Ovary (tissue), 9 donors: Measurements from ENCODE around the gene PDSS1. TPM values are rescaled to one million over a fixed set of nuclear protein-coding genes. Genes with fewer than 3 reads are reported as not detected.

Experiments used
- DNase-seq, 5 donors: peaks; one replicate each; pipeline ENCODE4 v3.0.0-alpha.2; 2019 to 2020
- H3K27ac ChIP-seq, 2 donors: fragments of 200-600 bp; one replicate each; pipeline versions ENCODE4 v1.5.1 to v1.8.0; 2019 to 2022
- H3K27me3 ChIP-seq: fragments of 200-600 bp; one replicate; pipeline ENCODE4 v1.8.0; 2022
- H3K36me3 ChIP-seq: fragments of 200-600 bp; sonication (generic); one replicate; pipeline ENCODE4 v1.5.1; 2019
- H3K4me1 ChIP-seq: one replicate; pipeline ENCODE4 v1.8.1; 2013; ENCODE audit warnings: mild to moderate bottlenecking, moderate library complexity; ENCODE audit not compliant: insufficient read depth
- H3K4me3 ChIP-seq: fragments of 200-600 bp; sonication (generic); one replicate; pipeline ENCODE4 v1.5.1; 2017
- H3K9me3 ChIP-seq, 2 donors: fragments of 200-600 bp in 1 of 2; sonication (generic) in 1 of 2; one replicate each; pipeline versions ENCODE4 v1.5.1 to v1.8.1; 2013 to 2019; ENCODE audit warnings: mild to moderate bottlenecking in 1 of 2, moderate library complexity in 1 of 2
- EP300 ChIP-seq: sonication (generic); formaldehyde crosslinking; IDR thresholded peaks from one replicate; pipeline ENCODE4 v1.6.1; 2017; ENCODE audit warnings: antibody characterized with exemption
- POLR2A ChIP-seq: fragments of 450-650 bp; IDR thresholded peaks from one replicate; pipeline ENCODE4 v1.6.1; 2017; ENCODE audit warnings: antibody characterized with exemption, mild to moderate bottlenecking, moderate library complexity
- WGBS, 3 donors: extraction: QIAGEN DNeasy Blood & Tissue Kit in 1 of 3; methylation state at CpG; one replicate each; pipeline versions ENCODE4 v1.1.5 to v1.1.7; 2013 to 2017; 5-methylcytosine and 5-hydroxymethylcytosine counted together
- intact Hi-C, 4 donors: fragments of 100-400 bp; cut with DNase I; formaldehyde crosslinking; loops; one replicate each; pipeline versions ENCODE4 v1.11.0 to v1.15.1; 2022 to 2023
- polyA plus RNA-seq, 2 donors: library from polyadenylated mRNA; stranded (reverse); fragments of 200-250 nt in 1 of 2; fragments of 350-450 nt in 1 of 2; fragmentation: Illumina TruSeq in 1 of 2; extraction: RNeasy Lipid Tissue Mini Kit (QIAGEN cat#74804) in 1 of 2; gene quantifications; one replicate each; pipeline ENCODE4 v1.2.3, GENCODE V29; 2013 to 2014
- small RNA-seq: library from RNA; depleted of rRNA; stranded (forward); fragments of <200 nt; gene quantifications from one replicate; pipeline ENCODE3, GENCODE V24; 2016
- total RNA-seq, 7 donors: library from RNA; depleted of rRNA in 2 of 7; stranded (reverse); fragments of >200 nt in 2 of 7; fragmentation: NEBNext Ultra II Directional in 3 of 7; extraction: Animal tissue kit (Norgen Biotek cat#: 25700) in 3 of 7; gene quantifications; one replicate each; pipeline versions ENCODE4 v1.1.0 to v1.2.4, GENCODE V29; 2016 to 2023
- TF ChIP-seq, protein P1 (sequence below), 3 donors: fragments of 450-650 bp in 2 of 3; fragments of 200-600 bp in 1 of 3; IDR thresholded peaks; one replicate each; pipeline versions ENCODE4 v1.5.1 to v1.8.0; 2016 to 2022; ENCODE audit warnings: antibody characterized with exemption in 3 of 3, mild to moderate bottlenecking in 1 of 3
- donor health status: DM: no; HTN: no; CAD: no; lungs with moderate emphysema.
- donor health status: DM: no; HTN: no; CAD: no.
- donor health status: Bipolar disorder and iron deficiency.
- donor health status: DM: yes; HTN: yes; CAD: no.
- donor health status: DM: no; HTN: no; CAD: no.
- donor health status: DM: yes; HTN: yes; CAD: no.

PDSS1 gene
- total and polyA plus RNA-seq, 9 donors = 2.7 to 7.1 (median 3.9) TPM

DNA sequence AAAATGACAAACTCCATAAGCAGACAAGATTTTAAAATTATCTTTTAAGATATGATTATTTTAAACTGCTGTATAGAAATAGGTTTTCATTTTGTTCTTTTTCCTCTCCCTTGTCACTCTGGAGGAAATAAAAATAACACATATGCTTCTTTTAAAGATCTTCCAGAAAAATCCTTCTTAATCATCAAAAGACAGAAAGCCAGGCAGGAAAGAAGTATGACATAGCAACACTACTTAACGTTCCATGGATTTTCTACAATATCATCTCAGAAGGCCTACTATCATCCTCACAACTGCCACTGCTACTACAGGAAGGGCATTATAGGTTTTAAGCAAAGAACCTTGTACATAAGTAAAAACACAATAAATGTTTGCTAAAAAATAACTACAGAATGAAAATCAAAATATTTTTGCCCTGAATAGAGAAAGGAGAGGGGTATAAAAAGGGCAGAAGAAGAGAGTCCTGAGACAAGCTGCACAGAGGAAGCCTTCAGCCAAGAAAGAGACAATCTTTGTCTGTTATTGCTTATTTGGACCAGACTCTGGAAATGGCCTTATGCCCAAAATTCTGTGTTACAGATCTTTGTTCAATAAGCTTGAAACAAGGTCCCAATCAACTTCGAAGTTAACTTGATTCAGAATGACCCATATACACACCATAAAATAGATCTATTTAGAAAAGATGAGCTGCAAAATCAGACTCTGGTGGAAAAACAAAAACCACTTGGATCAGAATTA lies 95.4 kb downstream of the PDSS1 start:
- intact Hi-C loops = no loop called here
- no peaks in the 10 kb centered on the region for H3K4me1 ChIP-seq
- WGBS, 3 donors = 23 to 28% (median 24%) methylated on average over 2 of the region's 2 CpGs
- H3K9me3 ChIP-seq = no peaks in the 10 kb centered on the region
- no peak overlapping the region for H3K4me3 ChIP-seq
- no peaks in the 10 kb centered on the region for H3K27me3 ChIP-seq
- TF ChIP-seq, protein P1, sequence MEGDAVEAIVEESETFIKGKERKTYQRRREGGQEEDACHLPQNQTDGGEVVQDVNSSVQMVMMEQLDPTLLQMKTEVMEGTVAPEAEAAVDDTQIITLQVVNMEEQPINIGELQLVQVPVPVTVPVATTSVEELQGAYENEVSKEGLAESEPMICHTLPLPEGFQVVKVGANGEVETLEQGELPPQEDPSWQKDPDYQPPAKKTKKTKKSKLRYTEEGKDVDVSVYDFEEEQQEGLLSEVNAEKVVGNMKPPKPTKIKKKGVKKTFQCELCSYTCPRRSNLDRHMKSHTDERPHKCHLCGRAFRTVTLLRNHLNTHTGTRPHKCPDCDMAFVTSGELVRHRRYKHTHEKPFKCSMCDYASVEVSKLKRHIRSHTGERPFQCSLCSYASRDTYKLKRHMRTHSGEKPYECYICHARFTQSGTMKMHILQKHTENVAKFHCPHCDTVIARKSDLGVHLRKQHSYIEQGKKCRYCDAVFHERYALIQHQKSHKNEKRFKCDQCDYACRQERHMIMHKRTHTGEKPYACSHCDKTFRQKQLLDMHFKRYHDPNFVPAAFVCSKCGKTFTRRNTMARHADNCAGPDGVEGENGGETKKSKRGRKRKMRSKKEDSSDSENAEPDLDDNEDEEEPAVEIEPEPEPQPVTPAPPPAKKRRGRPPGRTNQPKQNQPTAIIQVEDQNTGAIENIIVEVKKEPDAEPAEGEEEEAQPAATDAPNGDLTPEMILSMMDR (IDR thresholded peaks at IDR 0.05) = no peak
- TF ChIP-seq EP300 (no peak), POLR2A (no peak)
- H3K36me3 ChIP-seq = no peaks in the 10 kb centered on the region
- no peak overlapping the region for H3K27ac ChIP-seq
- no peak for DNase-seq

Small RNA genes lying within 50 kb of the gene (small RNA-seq; reads per million reads assigned to genes)
- not detected for gene RF00191
- gene RNU6-946P = not detected

Other genes starting within 250 kb of the PDSS1 start
- gene ABI1, start 163.3 kb downstream of the PDSS1 start, total RNA-seq = 10 to 100 TPM; 29.8 to 51.7 (median 42.1) TPM
- gene ABI1, start 163.3 kb downstream of the PDSS1 start, polyA plus RNA-seq = 10 to 100 TPM; 31.1 to 51.1 TPM